H1 (cell line): Measurements from ENCODE around the gene CHI3L1. TPM values are rescaled to one million over a fixed set of nuclear protein-coding genes. Genes with fewer than 3 reads are reported as not detected.

ENCODE experiments used
- CTCF ChIA-PET: fragments of 300-600 bp; sonication (Branson Sonifier 250); formaldehyde crosslinking; loops from one replicate; lab custom pipeline; 2021; ENCODE audit not compliant: partially characterized antibody; lab: Charles Lee
- POLR2A ChIA-PET: fragments of 300-600 bp; sonication (Branson Sonifier 250); formaldehyde crosslinking; loops from one replicate; lab custom pipeline; 2021; ENCODE audit warnings: inconsistent platforms; ENCODE audit not compliant: partially characterized antibody; lab: Charles Lee
- DNase-seq, 2 experiments: peaks; one replicate each; pipeline versions ENCODE4 v3.0.0 to v3.0.0-alpha.2; 2010 to 2022; ENCODE audit warnings: low spot score in 2 of 2, low read depth in 1 of 2, mixed read lengths in 1 of 2
- FAIRE-seq: peaks from 2 replicates; lab custom pipeline; 2011; peaks lifted over from hg19 to GRCh38; lab: Jason Lieb, UNC
- H2AFZ ChIP-seq: 2 replicates; pipeline ENCODE4 v1.8.1; 2012; ENCODE audit warnings: low read length, inconsistent platforms
- H2AK5ac ChIP-seq: 2 replicates; pipeline ENCODE4 v1.6.1; 2013; ENCODE audit warnings: low read depth, low read length
- H2BK120ac ChIP-seq: replicated peaks from 2 replicates; pipeline ENCODE3; 2013; ENCODE audit warnings: low read depth, low read length, inconsistent platforms
- H2BK12ac ChIP-seq: 2 replicates; pipeline ENCODE4 v1.6.1; 2013; ENCODE audit warnings: low read depth, low read length
- H2BK15ac ChIP-seq: 2 replicates; pipeline ENCODE4 v1.6.1; 2013; ENCODE audit warnings: low read length
- H2BK20ac ChIP-seq: 2 replicates; pipeline ENCODE4 v1.6.1; 2013; ENCODE audit warnings: low read length
- H2BK5ac ChIP-seq: 2 replicates; pipeline ENCODE4 v1.6.1; 2013; ENCODE audit warnings: low read depth, low read length
- H3K14ac ChIP-seq: 2 replicates; pipeline ENCODE4 v1.6.1; 2013; ENCODE audit warnings: inconsistent platforms; ENCODE audit not compliant: insufficient read length
- H3K18ac ChIP-seq: 2 replicates; pipeline ENCODE4 v1.6.1; 2013; ENCODE audit warnings: low read length; ENCODE audit errors: extremely low read depth
- H3K23ac ChIP-seq: 2 replicates; pipeline ENCODE4 v1.6.1; 2013; ENCODE audit warnings: inconsistent platforms; ENCODE audit not compliant: insufficient read length
- H3K23me2 ChIP-seq: 2 replicates; pipeline ENCODE4 v1.6.1; 2013; ENCODE audit warnings: low read depth, low read length
- H3K27ac ChIP-seq: 2 replicates; pipeline ENCODE4 v1.6.1; 2011; ENCODE audit warnings: low read depth, low read length, inconsistent platforms
- H3K27me3 ChIP-seq, 4 experiments: replicated peaks in 1 of 4; 1 replicate in 1 of 4; 2 replicates in 3 of 4; pipeline versions ENCODE4 v1.6.1 to v1.8.1; 2011 to 2013; ENCODE audit warnings: low read length in 3 of 4, mild to moderate bottlenecking in 3 of 4, inconsistent platforms in 2 of 4, mixed read lengths in 2 of 4, moderate library complexity in 1 of 4; ENCODE audit not compliant: control insufficient read depth in 3 of 4, insufficient read depth in 3 of 4; ENCODE audit errors: extremely low read depth in 1 of 4
- H3K36me3 ChIP-seq, 4 experiments: 2 replicates each; pipeline versions ENCODE4 v1.6.1 to v1.8.1; 2011 to 2013; ENCODE audit warnings: mild to moderate bottlenecking in 4 of 4, low read length in 3 of 4, moderate library complexity in 2 of 4, control low read depth in 1 of 4, inconsistent platforms in 1 of 4; ENCODE audit not compliant: insufficient read depth in 4 of 4, control insufficient read depth in 2 of 4
- H3K4ac ChIP-seq: replicated peaks from 2 replicates; pipeline ENCODE3; 2013; ENCODE audit warnings: low read length, low read depth, mixed read lengths, inconsistent platforms; ENCODE audit not compliant: insufficient read length
- H3K4me1 ChIP-seq, 4 experiments: replicated peaks in 1 of 4; 1 replicate in 1 of 4; 2 replicates in 3 of 4; pipeline versions ENCODE4 v1.6.1 to v1.8.1; 2011 to 2013; ENCODE audit warnings: low read length in 3 of 4, inconsistent platforms in 2 of 4, mixed read lengths in 1 of 4; ENCODE audit not compliant: insufficient read depth in 4 of 4, control insufficient read depth in 3 of 4
- H3K4me2 ChIP-seq, 2 experiments: 2 replicates each; pipeline versions ENCODE4 v1.6.1 to v1.8.1; 2011 to 2013; ENCODE audit warnings: low read depth in 2 of 2, low read length in 2 of 2, control low read depth in 1 of 2, inconsistent platforms in 1 of 2, mild to moderate bottlenecking in 1 of 2; ENCODE audit not compliant: insufficient read depth in 1 of 2
- H3K4me3 ChIP-seq, 4 experiments: fragments of 200-600, 300-600 bp in 1 of 4; sonication (generic), shearing (Covaris generic), sonication (Bioruptor Twin) in 1 of 4; 2 replicates each; pipeline versions ENCODE4 v1.5.1 to v1.8.1; 2011 to 2016; ENCODE audit warnings: low read length in 4 of 4, low read depth in 3 of 4, control low read depth in 2 of 4, inconsistent platforms in 2 of 4, mild to moderate bottlenecking in 2 of 4, mixed read lengths in 1 of 4, moderate library complexity in 1 of 4; ENCODE audit not compliant: insufficient read depth in 2 of 4; ENCODE audit errors: extremely low read depth in 1 of 4
- H3K56ac ChIP-seq: replicated peaks from 2 replicates; pipeline ENCODE3; 2013; ENCODE audit warnings: low read depth, mild to moderate bottlenecking, mixed read lengths, low read length, inconsistent platforms; ENCODE audit not compliant: insufficient read length
- H3K79me1 ChIP-seq: 2 replicates; pipeline ENCODE4 v1.6.1; 2013; ENCODE audit warnings: low read depth, low read length, control low read depth
- H3K79me2 ChIP-seq, 2 experiments: 2 replicates each; pipeline versions ENCODE4 v1.6.1 to v1.8.1; 2012 to 2013; ENCODE audit warnings: low read length in 2 of 2, mild to moderate bottlenecking in 2 of 2, inconsistent platforms in 1 of 2; ENCODE audit not compliant: insufficient read depth in 2 of 2, control insufficient read depth in 1 of 2
- H3K9ac ChIP-seq, 4 experiments: replicated peaks in 1 of 4; 1 replicate in 1 of 4; 2 replicates in 3 of 4; pipeline versions ENCODE4 v1.6.1 to v1.8.1; 2011 to 2013; ENCODE audit warnings: low read depth in 3 of 4, low read length in 3 of 4, control low read depth in 2 of 4, mild to moderate bottlenecking in 2 of 4, moderate library complexity in 2 of 4, inconsistent platforms in 1 of 4; ENCODE audit errors: extremely low read depth in 1 of 4
- H3K9me3 ChIP-seq, 2 experiments: 2 replicates each; pipeline versions ENCODE4 v1.6.1 to v1.8.1; 2012 to 2013; ENCODE audit warnings: mild to moderate bottlenecking in 2 of 2, moderate library complexity in 2 of 2, control low read depth in 1 of 2, inconsistent platforms in 1 of 2, low read depth in 1 of 2, low read length in 1 of 2, mixed read lengths in 1 of 2; ENCODE audit not compliant: insufficient read depth in 2 of 2
- H4K20me1 ChIP-seq, 2 experiments: replicated peaks in 1 of 2; 2 replicates each; pipeline versions ENCODE3 to v1.8.1; 2011 to 2013; ENCODE audit warnings: inconsistent platforms in 2 of 2, low read length in 2 of 2, mild to moderate bottlenecking in 1 of 2; ENCODE audit not compliant: insufficient read depth in 2 of 2, control insufficient read depth in 1 of 2
- H4K5ac ChIP-seq: 2 replicates; pipeline ENCODE4 v1.6.1; 2013; ENCODE audit warnings: low read length, low read depth, mixed read lengths, inconsistent platforms; ENCODE audit not compliant: insufficient read length
- H4K8ac ChIP-seq: 2 replicates; pipeline ENCODE4 v1.8.0; 2013; ENCODE audit warnings: mild to moderate bottlenecking, moderate library complexity, low read length, inconsistent platforms; ENCODE audit not compliant: insufficient read depth; ENCODE audit errors: extremely low read depth
- H4K91ac ChIP-seq: replicated peaks from 2 replicates; pipeline ENCODE3; 2013; ENCODE audit warnings: low read length, mixed read lengths, inconsistent platforms; ENCODE audit not compliant: insufficient read length
- BCL11A ChIP-seq, 2 experiments: IDR thresholded peaks; one replicate each; pipeline ENCODE4 v1.6.1; 2011; ENCODE audit warnings: low read depth in 2 of 2, low read length in 2 of 2, mild to moderate bottlenecking in 2 of 2
- CEBPB ChIP-seq: IDR thresholded peaks from 2 replicates; pipeline ENCODE4 v1.6.1; 2012; ENCODE audit warnings: low read depth, low read length
- CTBP2 ChIP-seq: IDR thresholded peaks from 2 replicates; pipeline ENCODE4 v1.7.0; 2011; ENCODE audit warnings: borderline replicate concordance, mild to moderate bottlenecking, moderate library complexity, mixed read lengths, low read length; ENCODE audit not compliant: insufficient read depth, insufficient read length
- CTCF ChIP-seq, 3 experiments: IDR thresholded peaks; 1 replicate in 2 of 3; 2 replicates in 1 of 3; pipeline versions ENCODE4 v1.5.1 to v1.6.1; 2011; ENCODE audit warnings: low read length in 3 of 3, mild to moderate bottlenecking in 3 of 3, inconsistent platforms in 2 of 3, low read depth in 1 of 3, moderate library complexity in 1 of 3; ENCODE audit not compliant: insufficient read depth in 1 of 3; ENCODE audit errors: control extremely low read depth in 1 of 3
- PHF8 ChIP-seq: fragments of 200-600 bp; sonication (generic); conservative IDR thresholded peaks from 2 replicates; pipeline ENCODE4 v1.7.1; 2012; ENCODE audit warnings: low read depth, mild to moderate bottlenecking, inconsistent platforms, low read length, moderate library complexity
- POLR2A ChIP-seq, 2 experiments: IDR thresholded peaks; 1 replicate in 1 of 2; 2 replicates in 1 of 2; pipeline ENCODE4 v1.6.1; 2011; ENCODE audit warnings: low read depth in 2 of 2, low read length in 2 of 2, mild to moderate bottlenecking in 2 of 2; ENCODE audit errors: control extremely low read depth in 1 of 2
- POLR2AphosphoS5 ChIP-seq: IDR thresholded peaks from 2 replicates; pipeline ENCODE4 v1.6.1; 2011; ENCODE audit warnings: low read depth, low read length
- RFX5 ChIP-seq: IDR thresholded peaks from 2 replicates; pipeline ENCODE4 v1.6.1; 2011; ENCODE audit warnings: low read depth, low read length, improper control_type of control experiment, borderline replicate concordance
- SP2 ChIP-seq: IDR thresholded peaks from 2 replicates; pipeline ENCODE4 v1.6.1; 2012; ENCODE audit warnings: mild to moderate bottlenecking, low read length, inconsistent platforms
- SP4 ChIP-seq: IDR thresholded peaks from 2 replicates; pipeline ENCODE4 v1.6.1; 2012; ENCODE audit warnings: low read length, inconsistent platforms
- SRF ChIP-seq: IDR thresholded peaks from 2 replicates; pipeline ENCODE4 v1.6.1; 2011; ENCODE audit warnings: mild to moderate bottlenecking, low read depth, low read length, moderate library complexity
- TAF7 ChIP-seq: optimal IDR thresholded peaks from 2 replicates; pipeline ENCODE3; 2011; ENCODE audit warnings: low read depth, mild to moderate bottlenecking, inconsistent platforms, low read length, moderate library complexity, borderline replicate concordance
- WGBS, 2 experiments: shearing (Covaris generic) in 1 of 2; methylation state at CpG; one replicate each; pipeline versions ENCODE4 v1.1.6 to v1.1.7; 2013 to 2015; ENCODE audit warnings: low lambda C conversion rate in 2 of 2, mixed read lengths in 2 of 2, inconsistent platforms in 1 of 2, low coverage in 1 of 2, missing lambda C conversion rate in 1 of 2; ENCODE audit not compliant: insufficient replicate concordance in 2 of 2, insufficient coverage in 1 of 2, insufficient read length in 1 of 2; ENCODE audit errors: extremely low coverage in 1 of 2, missing lambda C conversion rate in 1 of 2; 5-methylcytosine and 5-hydroxymethylcytosine counted together
- polyA plus RNA-seq, 7 experiments: library from polyadenylated mRNA; depleted of rRNA in 3 of 7; stranded (reverse) in 5 of 7; unstranded in 2 of 7; fragments of >200 nt in 5 of 7; fragments of 200-250 nt in 2 of 7; gene quantifications; 1 replicate in 5 of 7; 2 replicates in 1 of 7; 4 replicates in 1 of 7; pipeline versions ENCODE4 v1.2.1 to v1.2.3, GENCODE V29; 2011 to 2013; ENCODE audit warnings: missing spikeins in 2 of 7, mixed read lengths in 2 of 7
- total RNA-seq: library from RNA; stranded (reverse); fragmentation: NEBNext Ultra II Directional; extraction: Animal tissue kit (Norgen Biotek cat#: 25700); gene quantifications from 2 replicates; pipeline ENCODE4 v1.2.1, GENCODE V29; 2021

Gene CHI3L1
- total and polyA plus RNA-seq, 2 of the 8 experiments (the other 6 are each of a cell fraction or from before 2014, with no cell fraction given): 1.0 TPM; not detected in 1

GRCh38 chr1:203158423-203158822 lies 28.1 kb downstream of the CHI3L1 start:
- Histone ChIP-seq H3K9ac (no peak overlapping the region), H3K18ac (no peak overlapping the region), H4K5ac (no peak overlapping the region), H3K27me3 (no peaks in the 10 kb centered on the region; a peak in 1 of 7 replicates), H3K4me3 (no peak overlapping the region), H3K36me3 (no peaks in the 10 kb centered on the region), H3K27ac (no peak overlapping the region), H3K79me1 (no peaks in the 10 kb centered on the region), H3K14ac (no peak overlapping the region), H3K4me1 (peaks cover 4 to 11% (median 8%) of the 10 kb centered on the region in 4 experiments), H3K4ac (no peak overlapping the region), H2BK5ac (no peak overlapping the region), H2AFZ (no peak overlapping the region), H2BK20ac (no peak overlapping the region), H2BK12ac (no peak overlapping the region), H2BK15ac (no peak overlapping the region), H4K8ac (no peak overlapping the region), H4K20me1 (no peaks in the 10 kb centered on the region), H3K23me2 (no peaks in the 10 kb centered on the region), H3K56ac (no peak overlapping the region), H3K79me2 (no peaks in the 10 kb centered on the region), H3K23ac (no peak overlapping the region), H3K9me3 (no peaks in the 10 kb centered on the region; a peak in 1 of 4 replicates), H2BK120ac (no peak overlapping the region), H4K91ac (no peak overlapping the region), H3K4me2 (no peak overlapping the region), H2AK5ac (no peak overlapping the region)
- CTCF ChIA-PET: interaction anchor here (1.0 to 16.8 kb wide), 9 partner anchors 10 to 112 kb away, joined by 3 to 511 read pairs (median 4); partner anchors contain the start of gene ADORA1
- FAIRE-seq (no peak), DNase-seq (no peak)
- TF ChIP-seq SP4 (no peak), PHF8 (no peak), CTCF (IDR thresholded peaks at IDR 0.05; ENCODE audit: control extremely low read depth in 1 of 3, insufficient read depth in 1 of 3, low read depth in 1 of 3, low read length in 3 of 3) (no peak), POLR2A (IDR thresholded peaks at IDR 0.05; ENCODE audit: control extremely low read depth in 1 of 2, low read depth in 2 of 2, low read length in 2 of 2) (no peak), CTBP2 (no peak), POLR2AphosphoS5 (no peak), RFX5 (no peak), BCL11A (IDR thresholded peaks at IDR 0.05; ENCODE audit: low read depth in 2 of 2, low read length in 2 of 2) (no peak), SP2 (no peak), TAF7 (no peak), CEBPB (no peak), SRF (no peak)
- 84% methylated on average over 1 of the region's 1 CpG; no CpG with 5 or more reads in 1 of the 2 experiments for WGBS, 2 experiments
- POLR2A ChIA-PET: no interaction called here
